HEK293 (cell line): ENCODE results near the gene TBX3.

Experiments used
- BCL11B ChIP-seq: fragments of 450-650 bp; formaldehyde crosslinking; IDR thresholded peaks from 2 replicates; pipeline ENCODE4 v1.5.1; 2016; ENCODE audit warnings: low read depth, missing biosample characterization, missing genetic modification characterization
- MEIS1 ChIP-seq: sonication (generic); formaldehyde crosslinking; IDR thresholded peaks from 2 replicates; pipeline ENCODE4 v1.8.1; 2022; ENCODE audit warnings: missing genetic modification reagents, mild to moderate bottlenecking, borderline replicate concordance
- MYNN ChIP-seq: fragments of 450-650 bp; formaldehyde crosslinking; IDR thresholded peaks from 2 replicates; pipeline ENCODE4 v1.5.1; 2016; ENCODE audit warnings: missing biosample characterization, missing genetic modification characterization, borderline replicate concordance
- PRDM1 ChIP-seq: fragments of 450-650 bp; formaldehyde crosslinking; IDR thresholded peaks from 2 replicates; pipeline ENCODE4; 2016; ENCODE audit warnings: missing biosample characterization, missing genetic modification characterization
- PRDM2 ChIP-seq: fragments of 450-650 bp; formaldehyde crosslinking; IDR thresholded peaks from 2 replicates; pipeline ENCODE4 v1.5.1; 2016; ENCODE audit warnings: missing biosample characterization, missing genetic modification characterization, borderline replicate concordance
- SP2 ChIP-seq: fragments of 450-650 bp; formaldehyde crosslinking; IDR thresholded peaks from 2 replicates; pipeline ENCODE4 v1.5.1; 2016; ENCODE audit warnings: missing biosample characterization, missing genetic modification characterization
- ZBTB1 ChIP-seq: fragments of 450-650 bp; formaldehyde crosslinking; IDR thresholded peaks from 2 replicates; pipeline ENCODE4 v1.5.1; 2016; ENCODE audit warnings: missing biosample characterization, missing genetic modification characterization
- ZNF221 ChIP-seq: fragments of 450-650 bp; formaldehyde crosslinking; IDR thresholded peaks from 2 replicates; pipeline ENCODE4 v1.5.1; 2017; ENCODE audit warnings: missing biosample characterization, missing genetic modification characterization, borderline replicate concordance
- ZNF423 ChIP-seq: fragments of 450-650 bp; formaldehyde crosslinking; IDR thresholded peaks from 2 replicates; pipeline ENCODE4 v1.5.1; 2016; ENCODE audit warnings: missing biosample characterization, missing genetic modification characterization
- ZNF555 ChIP-seq: fragments of 450-650 bp; formaldehyde crosslinking; conservative IDR thresholded peaks from 2 replicates; pipeline ENCODE4 v1.5.1; 2017; ENCODE audit warnings: missing biosample characterization, mild to moderate bottlenecking, missing genetic modification characterization, inconsistent platforms
- ZNF561 ChIP-seq: fragments of 450-650 bp; IDR thresholded peaks from 2 replicates; pipeline ENCODE4 v1.5.1; 2018; ENCODE audit warnings: missing biosample characterization, missing genetic modification characterization, borderline replicate concordance
- ZNF580 ChIP-seq: fragments of 450-650 bp; formaldehyde crosslinking; IDR thresholded peaks from 2 replicates; pipeline ENCODE4 v1.5.1; 2016; ENCODE audit warnings: missing biosample characterization, missing genetic modification characterization
- ZNF658 ChIP-seq: fragments of 450-650 bp; formaldehyde crosslinking; IDR thresholded peaks from 2 replicates; pipeline ENCODE4; 2016; ENCODE audit warnings: missing biosample characterization, missing genetic modification characterization
- ZNF707 ChIP-seq: fragments of 450-650 bp; formaldehyde crosslinking; IDR thresholded peaks from 2 replicates; pipeline ENCODE4 v1.5.1; 2016; ENCODE audit warnings: missing biosample characterization, missing genetic modification characterization
- ZNF785 ChIP-seq: fragments of 450-650 bp; formaldehyde crosslinking; IDR thresholded peaks from 2 replicates; pipeline ENCODE4 v1.5.1; 2016; ENCODE audit warnings: missing biosample characterization, missing genetic modification characterization
- ZNF791 ChIP-seq: fragments of 450-650 bp; formaldehyde crosslinking; IDR thresholded peaks from 2 replicates; pipeline ENCODE4 v1.5.1; 2016; ENCODE audit warnings: missing biosample characterization, missing genetic modification characterization
- ZNF843 ChIP-seq: fragments of 450-650 bp; formaldehyde crosslinking; IDR thresholded peaks from 2 replicates; pipeline ENCODE4 v1.5.1; 2016; ENCODE audit warnings: missing biosample characterization, missing genetic modification characterization
- ZSCAN30 ChIP-seq: fragments of 450-650 bp; IDR thresholded peaks from 2 replicates; pipeline ENCODE4 v1.5.1; 2018; ENCODE audit warnings: missing biosample characterization, mild to moderate bottlenecking, missing genetic modification characterization, moderate library complexity
- TF ChIP-seq, protein P1 (sequence below): fragments of 450-650 bp; formaldehyde crosslinking; IDR thresholded peaks from 2 replicates; pipeline ENCODE4 v1.5.1; 2017; ENCODE audit warnings: missing biosample characterization, missing genetic modification characterization
- TF ChIP-seq, protein P2 (sequence below): fragments of 450-650 bp; formaldehyde crosslinking; IDR thresholded peaks from 2 replicates; pipeline ENCODE4 v1.5.1; 2016; ENCODE audit warnings: missing biosample characterization, missing genetic modification characterization
- TF ChIP-seq, protein P3 (sequence below): fragments of 450-650 bp; formaldehyde crosslinking; IDR thresholded peaks from 2 replicates; pipeline ENCODE4 v1.5.1; 2016; ENCODE audit warnings: missing biosample characterization, missing genetic modification characterization
- TF ChIP-seq, protein P4 (sequence below): fragments of 450-650 bp; formaldehyde crosslinking; IDR thresholded peaks from 2 replicates; pipeline ENCODE4 v1.5.1; 2016; ENCODE audit warnings: missing biosample characterization, missing genetic modification characterization
- TF ChIP-seq, protein P5 (sequence below): fragments of 450-650 bp; formaldehyde crosslinking; IDR thresholded peaks from 2 replicates; pipeline ENCODE4 v1.5.1; 2017; ENCODE audit warnings: missing biosample characterization, mild to moderate bottlenecking, missing genetic modification characterization, moderate library complexity

Gene TBX3

GRCh38 chr12:114655934-114656749 is 27.8 kb downstream of the TBX3 start (continued):
- TF ChIP-seq PRDM1 (tag by site-specific recombination) (no peak), ZNF707 (no peak), ZNF221 (tag by site-specific recombination) (no peak), ZNF423 (tag by site-specific recombination) (peak; percentile 33), ZNF785 (tag by site-specific recombination) (no peak), MEIS1 (CRISPR knock-in tag) (0 out of 2 replicates have a peak, but pooled peaks have one; percentile 34), BCL11B (tag by site-specific recombination) (no peak), PRDM2 (no peak), SP2 (tag by site-specific recombination) (peak; percentile 29; the same call in 1 of the 2 replicates), ZNF843 (tag by site-specific recombination) (peak; percentile 99), MYNN (tag by site-specific recombination) (no peak), ZNF791 (tag by site-specific recombination) (no peak), ZNF580 (tag by site-specific recombination) (peak; percentile 79), ZBTB1 (peak; percentile 81; the same call in 1 of the 2 replicates), ZNF561 (tag by site-specific recombination) (peak; percentile 96), ZNF555 (tag by site-specific recombination) (no peak), ZNF658 (tag by site-specific recombination) (no peak), ZSCAN30 (tag by site-specific recombination) (peak; percentile 92)
- TF ChIP-seq, protein P1, sequence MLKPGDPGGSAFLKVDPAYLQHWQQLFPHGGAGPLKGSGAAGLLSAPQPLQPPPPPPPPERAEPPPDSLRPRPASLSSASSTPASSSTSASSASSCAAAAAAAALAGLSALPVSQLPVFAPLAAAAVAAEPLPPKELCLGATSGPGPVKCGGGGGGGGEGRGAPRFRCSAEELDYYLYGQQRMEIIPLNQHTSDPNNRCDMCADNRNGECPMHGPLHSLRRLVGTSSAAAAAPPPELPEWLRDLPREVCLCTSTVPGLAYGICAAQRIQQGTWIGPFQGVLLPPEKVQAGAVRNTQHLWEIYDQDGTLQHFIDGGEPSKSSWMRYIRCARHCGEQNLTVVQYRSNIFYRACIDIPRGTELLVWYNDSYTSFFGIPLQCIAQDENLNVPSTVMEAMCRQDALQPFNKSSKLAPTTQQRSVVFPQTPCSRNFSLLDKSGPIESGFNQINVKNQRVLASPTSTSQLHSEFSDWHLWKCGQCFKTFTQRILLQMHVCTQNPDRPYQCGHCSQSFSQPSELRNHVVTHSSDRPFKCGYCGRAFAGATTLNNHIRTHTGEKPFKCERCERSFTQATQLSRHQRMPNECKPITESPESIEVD (tag by site-specific recombination): peak; percentile 71
- TF ChIP-seq, protein P2, sequence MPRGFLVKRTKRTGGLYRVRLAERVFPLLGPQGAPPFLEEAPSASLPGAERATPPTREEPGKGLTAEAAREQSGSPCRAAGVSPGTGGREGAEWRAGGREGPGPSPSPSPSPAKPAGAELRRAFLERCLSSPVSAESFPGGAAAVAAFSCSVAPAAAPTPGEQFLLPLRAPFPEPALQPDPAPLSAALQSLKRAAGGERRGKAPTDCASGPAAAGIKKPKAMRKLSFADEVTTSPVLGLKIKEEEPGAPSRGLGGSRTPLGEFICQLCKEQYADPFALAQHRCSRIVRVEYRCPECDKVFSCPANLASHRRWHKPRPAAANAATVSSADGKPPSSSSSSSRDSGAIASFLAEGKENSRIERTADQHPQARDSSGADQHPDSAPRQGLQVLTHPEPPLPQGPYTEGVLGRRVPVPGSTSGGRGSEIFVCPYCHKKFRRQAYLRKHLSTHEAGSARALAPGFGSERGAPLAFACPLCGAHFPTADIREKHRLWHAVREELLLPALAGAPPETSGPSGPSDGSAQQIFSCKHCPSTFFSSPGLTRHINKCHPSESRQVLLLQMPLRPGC (tag by site-specific recombination): peak; percentile 72
- TF ChIP-seq, protein P3, sequence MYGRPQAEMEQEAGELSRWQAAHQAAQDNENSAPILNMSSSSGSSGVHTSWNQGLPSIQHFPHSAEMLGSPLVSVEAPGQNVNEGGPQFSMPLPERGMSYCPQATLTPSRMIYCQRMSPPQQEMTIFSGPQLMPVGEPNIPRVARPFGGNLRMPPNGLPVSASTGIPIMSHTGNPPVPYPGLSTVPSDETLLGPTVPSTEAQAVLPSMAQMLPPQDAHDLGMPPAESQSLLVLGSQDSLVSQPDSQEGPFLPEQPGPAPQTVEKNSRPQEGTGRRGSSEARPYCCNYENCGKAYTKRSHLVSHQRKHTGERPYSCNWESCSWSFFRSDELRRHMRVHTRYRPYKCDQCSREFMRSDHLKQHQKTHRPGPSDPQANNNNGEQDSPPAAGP (tag by site-specific recombination): no peak
- TF ChIP-seq, protein P4, sequence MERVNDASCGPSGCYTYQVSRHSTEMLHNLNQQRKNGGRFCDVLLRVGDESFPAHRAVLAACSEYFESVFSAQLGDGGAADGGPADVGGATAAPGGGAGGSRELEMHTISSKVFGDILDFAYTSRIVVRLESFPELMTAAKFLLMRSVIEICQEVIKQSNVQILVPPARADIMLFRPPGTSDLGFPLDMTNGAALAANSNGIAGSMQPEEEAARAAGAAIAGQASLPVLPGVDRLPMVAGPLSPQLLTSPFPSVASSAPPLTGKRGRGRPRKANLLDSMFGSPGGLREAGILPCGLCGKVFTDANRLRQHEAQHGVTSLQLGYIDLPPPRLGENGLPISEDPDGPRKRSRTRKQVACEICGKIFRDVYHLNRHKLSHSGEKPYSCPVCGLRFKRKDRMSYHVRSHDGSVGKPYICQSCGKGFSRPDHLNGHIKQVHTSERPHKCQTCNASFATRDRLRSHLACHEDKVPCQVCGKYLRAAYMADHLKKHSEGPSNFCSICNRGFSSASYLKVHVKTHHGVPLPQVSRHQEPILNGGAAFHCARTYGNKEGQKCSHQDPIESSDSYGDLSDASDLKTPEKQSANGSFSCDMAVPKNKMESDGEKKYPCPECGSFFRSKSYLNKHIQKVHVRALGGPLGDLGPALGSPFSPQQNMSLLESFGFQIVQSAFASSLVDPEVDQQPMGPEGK: peak; percentile 56; the same call in 1 of the 2 replicates
- TF ChIP-seq, protein P5, sequence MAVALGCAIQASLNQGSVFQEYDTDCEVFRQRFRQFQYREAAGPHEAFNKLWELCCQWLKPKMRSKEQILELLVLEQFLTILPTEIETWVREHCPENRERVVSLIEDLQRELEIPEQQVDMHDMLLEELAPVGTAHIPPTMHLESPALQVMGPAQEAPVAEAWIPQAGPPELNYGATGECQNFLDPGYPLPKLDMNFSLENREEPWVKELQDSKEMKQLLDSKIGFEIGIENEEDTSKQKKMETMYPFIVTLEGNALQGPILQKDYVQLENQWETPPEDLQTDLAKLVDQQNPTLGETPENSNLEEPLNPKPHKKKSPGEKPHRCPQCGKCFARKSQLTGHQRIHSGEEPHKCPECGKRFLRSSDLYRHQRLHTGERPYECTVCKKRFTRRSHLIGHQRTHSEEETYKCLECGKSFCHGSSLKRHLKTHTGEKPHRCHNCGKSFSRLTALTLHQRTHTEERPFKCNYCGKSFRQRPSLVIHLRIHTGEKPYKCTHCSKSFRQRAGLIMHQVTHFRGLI (tag by site-specific recombination): peak; percentile 44; the same call in 1 of the 2 replicates
